ENCODE results near the gene OR5P2.
"Not testable (repeated sequence)": the region's sequence is repeated elsewhere in the genome, so short reads cannot be mapped to it uniquely, and the experiment has no call there.

The OR5P2 gene

GRCh38 chr11:7796842-7797241, at the start of gene OR5P2:
Gene OR5P2, minus strand, starts transcription at chr11:7796942. Its CDS starts 0 bp downstream, at chr11:7796942.
- no peak for DNase-seq

- DNase-seq, result no peak
Measured at GRCh38 chr11:7846003-7846402, 49.3 kb upstream of the OR5P2 start.

- no peak for DNase-seq
Measured at GRCh38 chr11:7844986-7845385, 48.2 kb upstream of the OR5P2 start.

- no peak for DNase-seq
Measured at GRCh38 chr11:7844521-7844920, 47.8 kb upstream of the OR5P2 start.

- no peak for DNase-seq
Measured at GRCh38 chr11:7840578-7840977, 43.8 kb upstream of the OR5P2 start.

- DNase-seq, result no peak
Measured at GRCh38 chr11:7833527-7833926, 36.8 kb upstream of the OR5P2 start.

GRCh38 chr11:7830740-7831139, 34.0 kb upstream of the OR5P2 start, which contains the start of gene OR5P3:
Gene OR5P3, minus strand, starts transcription at chr11:7830840.
- no peak for DNase-seq

- DNase-seq, result no peak
Measured at GRCh38 chr11:7826324-7826723, 29.6 kb upstream of the OR5P2 start.

GRCh38 chr11:7820417-7820816, 23.7 kb upstream of the OR5P2 start:
- DNase-seq, result not testable (repeated sequence)

GRCh38 chr11:7814897-7815296, 18.2 kb upstream of the OR5P2 start:
- DNase-seq, result not testable (repeated sequence)

GRCh38 chr11:7810301-7810700, 13.6 kb upstream of the OR5P2 start:
- not testable (repeated sequence) for DNase-seq

GRCh38 chr11:7793233-7793632, 3.5 kb downstream of the OR5P2 start:
- DNase-seq, result no peak

- DNase-seq, result no peak
Measured at GRCh38 chr11:7787239-7787638, 9.5 kb downstream of the OR5P2 start.

GRCh38 chr11:7775689-7776088, 21.1 kb downstream of the OR5P2 start:
- no peak for DNase-seq

- not testable (repeated sequence) for DNase-seq
Measured at GRCh38 chr11:7764301-7764700, 32.4 kb downstream of the OR5P2 start.

- DNase-seq, result no peak
Measured at GRCh38 chr11:7759010-7759409, 37.7 kb downstream of the OR5P2 start.

GRCh38 chr11:7749456-7749855, 47.3 kb downstream of the OR5P2 start:
- no peak for DNase-seq

All from KG1 (cell line).